SW 1271 (cell line): ENCODE results near the gene UBXN2A.
"Not testable (repeated sequence)": the region's sequence is repeated elsewhere in the genome, so short reads cannot be mapped to it uniquely, and the experiment has no call there.

ENCODE experiments used
- DNase-seq, 2 experiments: peaks; one replicate each; lab custom pipeline; 2025; lab: John Stamatoyannopoulos, UW

Gene UBXN2A

DNA sequence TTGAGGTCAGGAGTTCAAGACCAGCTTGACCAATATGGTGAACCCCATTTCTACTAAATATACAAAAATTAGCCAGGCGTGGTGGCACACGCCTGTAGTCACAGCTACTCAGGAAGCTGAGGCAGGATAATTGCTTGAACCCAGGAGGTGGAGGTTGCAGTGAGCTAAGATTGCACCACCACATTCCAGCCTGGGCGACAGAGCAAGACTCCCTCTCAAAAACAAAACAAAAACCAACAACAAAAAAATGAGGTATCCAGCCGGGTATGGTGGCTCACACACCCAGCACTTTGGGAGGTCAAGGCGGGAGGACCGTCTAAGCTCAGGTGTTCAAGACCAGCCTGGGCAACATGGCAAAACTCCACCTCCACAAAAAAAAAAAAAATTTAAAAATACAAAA, 74.6 kb downstream of the UBXN2A start:
- not testable (repeated sequence) for DNase-seq

DNA sequence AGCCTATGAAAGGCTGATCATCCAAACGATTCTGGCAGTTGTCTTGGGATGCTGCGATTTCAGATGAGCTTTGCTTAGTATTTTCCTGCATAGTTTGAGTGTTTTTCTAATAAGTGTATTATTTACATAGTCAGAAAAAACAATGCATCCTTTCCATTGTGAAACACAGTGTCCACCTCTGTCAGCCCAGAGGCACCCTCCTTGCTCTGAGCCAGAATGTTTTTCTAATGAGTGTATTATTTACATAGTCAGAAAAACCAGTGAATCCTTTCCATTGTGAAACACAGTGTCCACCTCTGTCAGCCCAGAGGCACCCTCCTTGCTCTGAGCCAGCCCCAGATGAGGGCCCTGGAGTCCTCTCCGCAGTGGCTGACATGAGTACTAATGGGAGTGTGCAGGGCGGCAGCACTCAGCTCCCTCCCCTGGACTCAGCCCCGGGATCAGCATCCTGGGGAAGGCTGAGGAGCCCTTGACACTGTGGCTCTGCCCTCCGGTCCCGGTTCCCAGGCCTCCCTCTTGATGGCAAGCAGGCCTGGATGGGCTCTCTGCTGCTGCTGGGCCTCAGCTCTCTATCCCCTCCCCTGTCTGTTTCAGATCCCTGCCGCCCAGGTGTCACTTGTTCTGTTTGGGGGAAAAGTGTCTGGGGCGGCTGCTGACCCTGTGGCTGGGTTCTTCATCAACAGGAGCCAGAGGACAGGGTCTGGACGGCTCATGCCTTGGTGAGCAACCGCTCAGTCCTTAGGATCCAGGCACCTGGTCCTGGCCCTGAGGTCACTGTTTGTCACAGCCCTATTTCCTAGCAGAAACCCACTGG, 75.5 kb downstream of the UBXN2A start:
- DNase-seq, result peak; percentile 86 to 96

DNA sequence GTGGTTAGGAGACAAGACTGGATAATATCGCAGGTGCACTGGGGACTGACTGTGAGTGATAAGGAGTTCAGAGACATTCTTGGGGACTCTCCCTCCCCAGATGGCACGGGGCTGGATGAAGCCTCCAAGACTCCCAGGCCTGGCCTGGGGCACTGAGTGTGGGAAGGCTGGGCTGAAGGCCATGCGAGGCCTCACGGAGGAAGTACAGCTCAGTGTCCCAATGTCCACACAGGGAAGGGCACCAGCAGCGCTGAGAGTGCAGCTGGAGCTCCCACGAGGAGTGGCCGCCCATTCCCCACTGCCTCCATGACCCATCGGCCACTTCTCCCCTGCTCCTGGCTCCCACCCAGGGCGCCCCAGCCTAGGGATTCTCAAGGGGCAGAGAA, 76.1 kb downstream of the UBXN2A start:
- no peak for DNase-seq

DNA sequence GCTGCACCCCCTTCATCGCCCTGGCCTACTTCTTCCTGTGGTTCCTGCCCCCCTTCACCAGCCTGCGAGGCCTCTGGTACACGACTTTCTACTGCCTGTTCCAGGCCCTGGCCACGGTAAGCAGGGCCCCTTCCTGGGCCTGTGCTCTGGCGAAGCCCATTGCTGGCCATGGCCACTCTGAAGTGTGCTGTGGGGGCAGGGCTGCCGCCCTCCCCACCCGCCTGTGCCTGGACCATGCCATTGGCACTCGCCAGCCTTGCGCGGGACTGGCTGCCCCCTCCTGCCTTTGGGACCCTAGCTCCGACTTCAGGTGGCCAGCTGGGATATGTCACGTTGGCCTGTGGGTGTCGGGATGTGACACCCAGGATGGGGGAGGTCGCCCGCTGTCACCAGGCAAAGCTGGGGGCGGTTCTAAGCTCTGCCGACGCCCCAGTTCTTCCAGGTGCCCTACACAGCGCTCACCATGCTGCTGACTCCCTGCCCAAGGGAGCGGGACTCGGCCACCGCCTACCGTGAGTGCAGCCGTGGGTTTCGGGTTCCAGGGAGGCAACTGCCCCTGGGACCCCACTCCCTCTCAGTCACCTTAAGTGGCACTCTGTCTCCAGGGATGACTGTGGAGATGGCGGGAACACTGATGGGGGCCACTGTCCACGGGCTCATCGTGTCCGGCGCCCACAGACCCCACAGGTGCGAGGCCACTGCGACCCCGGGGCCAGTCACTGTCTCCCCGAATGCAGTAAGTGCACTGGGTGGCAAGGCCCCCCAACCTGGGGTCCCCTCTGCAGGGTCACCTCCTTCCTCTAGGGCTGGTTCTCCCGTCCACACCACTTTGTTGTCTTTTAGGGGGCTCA, 76.8 kb downstream of the UBXN2A start:
- DNase-seq, result no peak

DNA sequence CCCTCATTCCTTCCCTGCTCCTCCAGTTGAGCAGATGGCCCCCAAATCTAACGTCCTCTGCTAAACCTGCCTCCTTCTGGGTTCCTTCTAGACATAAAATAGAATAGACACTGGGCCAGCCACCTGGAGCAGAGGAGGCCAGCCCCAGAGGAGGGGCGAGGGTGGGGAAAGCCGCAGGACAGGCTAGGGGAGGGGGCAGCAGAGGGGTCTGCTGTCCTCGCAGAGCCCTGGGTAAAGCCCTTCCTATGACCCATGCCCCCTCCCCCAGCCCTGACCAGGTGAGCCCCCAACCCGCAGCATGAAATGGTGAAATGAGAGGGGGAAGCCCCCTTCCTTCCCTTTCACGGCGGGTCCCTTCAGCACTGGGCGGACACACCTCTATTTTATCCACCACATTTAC, 77.4 kb downstream of the UBXN2A start:
- no peak for DNase-seq

DNA sequence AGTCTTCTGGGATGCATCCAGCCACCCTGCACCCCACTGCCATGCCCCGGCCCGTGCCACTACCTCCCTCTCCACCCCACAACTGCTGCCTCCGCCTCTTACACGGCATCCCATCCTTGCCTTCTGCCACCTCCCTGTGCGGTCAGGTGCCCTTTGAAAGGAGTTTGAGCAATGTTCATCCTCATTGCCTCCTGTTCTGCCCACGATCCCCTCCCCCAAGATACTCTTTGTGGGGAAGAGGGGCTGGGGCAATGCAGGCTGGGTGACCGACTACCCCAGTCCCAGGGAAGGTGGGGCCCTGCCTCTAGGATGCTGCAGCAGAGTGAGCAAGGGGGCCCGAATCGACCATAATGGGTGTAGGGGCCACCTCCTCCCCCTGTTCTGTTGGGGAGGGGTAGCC, 78.0 kb downstream of the UBXN2A start:
- DNase-seq, result no peak

DNA sequence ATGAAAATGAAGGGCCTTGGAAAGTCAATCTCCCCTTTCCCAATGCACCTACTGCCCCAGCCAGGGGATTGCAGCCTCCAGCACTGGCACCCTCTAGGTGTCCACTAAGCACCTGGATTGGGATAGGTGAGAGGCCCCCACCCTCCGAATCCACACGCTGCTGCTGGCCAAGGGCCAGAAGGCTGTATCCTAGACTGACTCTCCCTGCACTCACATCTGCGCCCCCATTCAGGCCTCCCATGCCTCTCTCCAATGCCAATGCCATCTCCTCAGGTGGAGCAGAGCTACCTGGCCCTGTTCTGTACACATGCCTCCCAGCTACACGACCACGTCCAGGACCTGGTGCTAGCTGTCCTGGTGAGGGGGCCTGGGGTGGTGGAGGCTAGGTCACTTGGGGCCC, 79.5 kb downstream of the UBXN2A start:
- DNase-seq, result no peak

DNA sequence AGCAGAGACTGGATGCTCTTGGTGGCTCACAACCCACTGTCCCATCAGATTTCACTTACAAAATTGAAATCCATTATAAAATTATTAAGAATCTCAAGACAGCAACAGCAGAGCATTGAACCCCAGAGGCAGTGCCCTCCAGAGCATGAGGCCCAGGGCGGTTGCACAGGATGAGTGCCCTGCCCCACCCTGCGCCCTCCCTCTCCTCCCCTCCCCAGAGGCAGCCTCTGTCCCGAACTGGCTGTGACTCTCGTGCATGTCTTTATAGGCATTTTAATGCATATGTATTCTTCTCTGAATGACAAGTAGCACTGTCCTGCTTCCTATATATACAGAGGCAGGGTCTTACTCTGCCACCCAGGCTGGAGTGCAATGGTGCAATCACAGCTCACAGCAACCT, 80.0 kb downstream of the UBXN2A start:
- DNase-seq, result no peak

DNA sequence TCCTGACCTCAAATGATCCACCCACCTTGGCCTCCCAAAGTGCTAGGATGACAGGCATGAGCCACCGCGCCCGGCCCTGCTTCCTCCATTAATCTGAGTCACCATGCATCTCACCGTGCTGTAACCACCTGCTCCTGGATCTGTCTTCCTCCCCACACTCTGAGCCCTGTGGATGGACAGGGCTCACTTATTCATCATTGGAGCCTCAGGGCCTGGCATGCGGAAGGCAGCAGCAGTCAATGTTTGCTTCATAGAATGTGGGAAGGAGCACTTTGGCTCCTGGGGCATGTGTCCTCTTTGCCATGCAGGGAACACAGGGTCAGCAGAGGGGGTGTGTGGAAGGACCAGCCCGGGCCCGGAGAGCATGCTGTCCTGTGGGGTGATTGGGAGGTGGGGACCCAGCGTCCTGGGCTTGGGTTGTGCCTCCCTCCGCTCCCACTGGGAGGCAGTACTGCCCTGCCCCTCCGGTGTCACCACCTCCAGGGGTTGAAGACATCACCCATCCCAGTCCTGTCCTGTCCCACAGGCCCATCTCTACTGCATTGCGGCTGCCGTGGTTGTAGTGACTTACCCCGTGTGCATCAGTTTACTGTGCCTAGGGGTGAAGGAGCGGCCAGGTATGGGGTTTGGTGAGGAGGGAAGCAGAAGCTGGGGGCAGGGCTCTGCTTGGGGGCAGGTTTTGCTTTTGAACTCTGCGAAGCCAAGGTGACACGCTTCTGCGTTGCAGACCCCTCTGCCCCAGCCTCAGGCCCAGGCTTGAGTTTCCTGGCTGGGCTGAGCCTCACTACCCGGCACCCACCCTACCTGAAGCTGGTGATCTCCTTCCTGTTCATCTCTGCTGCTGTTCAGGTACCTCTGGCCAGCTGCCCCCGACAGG, 81.1 kb downstream of the UBXN2A start:
- DNase-seq, result no peak

DNA sequence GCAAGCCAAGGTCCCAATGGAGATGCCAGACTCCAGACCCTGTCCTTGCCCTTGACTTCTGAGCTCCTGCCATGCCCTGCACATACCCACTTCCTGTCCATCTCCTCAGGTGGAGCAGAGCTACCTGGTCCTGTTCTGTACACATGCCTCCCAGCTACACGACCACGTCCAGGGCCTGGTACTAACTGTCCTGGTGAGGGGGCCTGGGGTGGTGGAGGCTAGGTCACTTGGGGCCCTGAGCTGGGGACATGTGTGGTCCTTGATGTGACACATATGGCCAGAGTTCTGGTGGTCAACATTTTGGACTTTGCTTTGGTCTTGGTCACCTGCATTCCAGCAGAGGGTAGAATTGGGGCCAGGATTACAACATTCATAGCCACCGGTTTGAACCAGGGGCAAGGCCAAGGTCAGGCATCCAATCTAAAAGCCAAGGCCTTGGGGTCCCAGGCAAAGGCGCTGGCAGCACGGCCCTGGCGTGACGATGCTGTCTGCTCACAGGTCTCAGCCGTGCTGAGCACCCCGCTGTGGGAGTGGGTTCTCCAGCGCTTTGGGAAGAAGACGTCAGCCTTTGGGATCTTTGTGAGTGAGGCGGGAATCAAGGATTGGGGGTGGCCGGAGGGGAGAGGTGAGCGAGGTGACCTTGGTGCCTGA, 82.2 kb downstream of the UBXN2A start:
- no peak for DNase-seq

DNA sequence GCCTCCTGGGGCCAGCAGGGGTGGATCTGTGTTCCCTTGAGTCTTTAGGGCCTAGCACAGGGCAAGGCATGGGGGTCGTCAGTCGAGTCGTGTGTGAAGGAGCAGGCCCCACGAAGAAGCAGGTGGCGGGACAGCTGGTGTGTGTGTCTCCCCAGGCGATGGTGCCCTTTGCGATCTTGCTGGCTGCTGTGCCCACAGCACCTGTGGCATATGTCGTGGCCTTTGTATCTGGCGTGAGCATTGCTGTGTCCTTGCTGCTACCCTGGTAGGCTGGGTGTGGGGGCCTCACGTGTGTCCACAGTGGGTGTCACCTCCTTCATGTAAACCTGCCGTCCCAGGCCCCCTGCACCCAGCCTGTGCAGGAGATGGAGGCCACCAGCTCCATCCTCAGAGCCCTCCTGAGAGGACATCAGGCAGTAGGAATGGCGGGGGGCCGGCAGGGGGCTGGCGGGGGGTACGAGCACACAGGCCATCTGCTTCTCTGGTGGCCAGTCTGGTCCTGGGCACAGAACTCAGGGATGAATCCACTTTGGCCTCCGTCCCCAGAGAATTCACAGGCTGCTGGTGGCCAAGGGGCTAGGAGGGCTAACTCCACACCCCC, 82.8 kb downstream of the UBXN2A start:
- DNase-seq, result no peak

DNA sequence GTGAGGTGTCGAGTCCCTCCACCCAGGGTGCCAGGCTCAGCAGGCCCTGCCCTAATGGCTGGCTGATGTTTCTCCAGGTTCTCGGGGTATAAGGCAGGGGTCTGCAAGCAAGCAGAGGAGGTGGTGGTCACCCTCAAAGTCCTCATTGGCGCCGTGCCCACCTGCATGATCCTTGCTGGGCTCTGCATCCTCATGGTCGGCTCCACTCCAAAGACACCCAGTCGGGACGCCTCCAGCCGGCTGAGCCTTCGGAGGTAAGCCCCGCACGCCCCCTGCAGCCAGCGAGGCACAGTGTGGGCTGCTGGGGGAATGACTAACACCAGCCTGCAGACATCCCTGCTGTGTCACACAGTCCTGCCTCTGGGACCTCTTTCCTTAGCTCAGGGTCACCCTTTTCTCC, 83.8 kb downstream of the UBXN2A start:
- no peak for DNase-seq

DNA sequence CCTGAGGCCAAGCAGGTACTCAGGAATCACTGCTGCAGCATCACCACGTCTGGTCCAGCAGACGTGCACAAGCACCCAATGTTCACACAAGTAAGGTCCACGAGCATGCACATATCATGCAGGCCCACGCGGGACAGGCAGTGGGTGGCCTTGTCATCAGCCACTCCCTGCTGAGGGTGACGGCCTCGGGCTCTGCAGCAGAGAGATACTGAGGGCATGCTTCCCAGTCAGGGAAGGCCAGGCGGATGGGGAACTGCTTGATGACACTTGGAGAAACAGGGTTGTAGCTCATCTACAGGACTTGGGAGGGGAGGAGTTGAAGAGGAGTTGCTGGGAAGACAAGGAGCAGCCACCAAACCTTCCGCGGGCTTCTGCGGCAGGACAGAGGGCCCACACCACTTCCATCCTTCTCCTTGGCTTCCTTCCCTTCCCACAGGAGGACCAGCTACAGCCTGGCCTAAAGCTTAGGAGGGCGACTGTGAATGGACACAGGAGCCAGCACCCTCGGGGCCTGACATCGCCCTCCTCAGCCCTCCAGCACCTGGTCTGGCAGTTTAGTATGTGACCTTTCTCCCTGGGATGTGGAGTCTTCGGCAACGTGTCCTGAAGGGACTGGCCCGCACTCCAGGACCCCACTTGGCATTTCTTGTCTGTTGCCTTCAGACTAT, 84.9 kb downstream of the UBXN2A start:
- no peak for DNase-seq

DNA sequence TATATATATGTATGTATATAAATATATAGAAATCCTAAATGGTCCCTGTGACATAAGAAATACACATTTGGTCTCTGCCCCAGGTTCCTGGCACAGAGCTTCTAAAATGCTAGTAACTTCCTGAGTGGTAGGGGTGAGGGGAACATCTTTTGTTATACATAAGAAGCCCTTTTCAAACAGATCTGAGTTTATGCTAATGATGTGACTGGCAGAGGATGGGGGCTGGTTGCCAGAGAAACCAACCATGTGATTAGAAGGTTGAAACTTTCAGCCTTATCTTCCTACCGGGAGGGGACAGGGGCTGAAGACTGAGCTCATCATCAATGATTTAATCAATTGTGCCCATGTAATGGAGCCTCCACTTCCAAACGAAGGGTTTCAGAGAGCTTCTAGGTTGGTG, 86.0 kb downstream of the UBXN2A start:
- no peak for DNase-seq

DNA sequence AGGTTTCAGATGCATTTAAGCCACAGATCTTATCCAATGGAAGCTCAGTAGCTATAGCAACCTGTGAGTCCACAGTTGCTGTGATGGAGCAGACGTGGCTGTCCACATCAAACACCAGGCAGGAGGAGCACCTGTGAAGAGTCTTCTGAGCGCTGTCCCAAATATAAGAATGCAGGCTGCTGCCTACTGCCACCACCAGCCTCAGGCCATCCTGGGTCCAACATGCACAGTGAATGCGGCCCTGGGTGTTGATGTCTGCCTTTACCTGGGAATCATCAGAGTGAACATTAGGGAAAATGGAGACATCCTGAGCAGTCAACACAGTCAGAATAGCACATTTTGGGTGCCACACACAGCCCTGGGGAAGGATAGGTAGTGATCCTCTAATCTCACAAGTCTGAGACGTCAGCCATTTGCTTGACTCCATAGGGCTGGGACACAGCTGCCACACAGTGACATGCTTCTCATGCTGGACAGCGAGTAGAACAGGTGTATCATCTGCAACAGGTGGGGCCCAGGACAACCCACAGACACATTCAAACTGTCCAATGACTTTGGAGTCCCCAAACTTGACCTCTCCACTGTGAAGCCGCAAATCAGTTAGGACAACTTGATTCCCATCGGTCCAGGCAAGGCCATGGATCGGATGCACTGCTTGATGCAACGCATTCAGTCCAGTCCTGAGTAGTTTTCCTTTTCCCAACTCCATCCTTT, 98.7 kb downstream of the UBXN2A start:
- DNase-seq, result no peak

DNA sequence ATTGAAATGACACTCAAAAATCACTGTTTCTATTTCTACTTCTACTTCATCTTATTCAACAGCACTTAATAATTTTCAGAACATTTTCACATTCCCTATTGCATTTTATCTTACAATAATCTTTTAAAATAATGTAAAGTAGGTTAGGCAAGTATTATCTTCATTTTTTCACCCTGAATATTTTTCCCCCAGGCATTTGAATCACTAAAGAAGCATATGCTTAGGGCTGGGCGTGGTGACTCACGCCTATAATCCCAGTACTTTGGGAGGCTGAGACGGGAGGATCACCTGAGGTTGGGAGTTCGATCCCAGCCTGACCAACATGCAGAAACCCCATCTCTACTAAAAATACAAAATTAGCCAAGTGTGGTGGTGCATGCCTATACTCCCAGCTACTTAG, 100.2 kb downstream of the UBXN2A start:
- DNase-seq, result no peak

DNA sequence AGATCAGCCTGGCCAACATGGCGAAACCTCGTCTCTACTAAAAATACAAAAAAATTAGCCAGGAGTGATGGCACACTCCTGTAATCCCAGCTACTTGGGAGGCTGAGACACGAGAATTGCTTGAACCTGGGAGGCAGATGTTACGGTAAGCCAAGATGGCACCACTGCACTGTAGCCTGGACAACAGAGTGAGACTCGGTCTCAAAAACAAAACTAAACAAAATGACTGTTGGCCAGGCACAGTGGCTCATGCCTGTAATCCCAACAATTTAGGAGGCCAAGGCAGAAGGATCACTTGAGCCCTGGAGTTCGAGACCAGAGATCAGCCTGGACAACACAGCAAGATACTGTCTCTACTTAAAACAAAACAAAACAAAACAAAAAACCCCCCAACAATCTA, 102.9 kb downstream of the UBXN2A start:
- DNase-seq, result not testable (repeated sequence)

DNA sequence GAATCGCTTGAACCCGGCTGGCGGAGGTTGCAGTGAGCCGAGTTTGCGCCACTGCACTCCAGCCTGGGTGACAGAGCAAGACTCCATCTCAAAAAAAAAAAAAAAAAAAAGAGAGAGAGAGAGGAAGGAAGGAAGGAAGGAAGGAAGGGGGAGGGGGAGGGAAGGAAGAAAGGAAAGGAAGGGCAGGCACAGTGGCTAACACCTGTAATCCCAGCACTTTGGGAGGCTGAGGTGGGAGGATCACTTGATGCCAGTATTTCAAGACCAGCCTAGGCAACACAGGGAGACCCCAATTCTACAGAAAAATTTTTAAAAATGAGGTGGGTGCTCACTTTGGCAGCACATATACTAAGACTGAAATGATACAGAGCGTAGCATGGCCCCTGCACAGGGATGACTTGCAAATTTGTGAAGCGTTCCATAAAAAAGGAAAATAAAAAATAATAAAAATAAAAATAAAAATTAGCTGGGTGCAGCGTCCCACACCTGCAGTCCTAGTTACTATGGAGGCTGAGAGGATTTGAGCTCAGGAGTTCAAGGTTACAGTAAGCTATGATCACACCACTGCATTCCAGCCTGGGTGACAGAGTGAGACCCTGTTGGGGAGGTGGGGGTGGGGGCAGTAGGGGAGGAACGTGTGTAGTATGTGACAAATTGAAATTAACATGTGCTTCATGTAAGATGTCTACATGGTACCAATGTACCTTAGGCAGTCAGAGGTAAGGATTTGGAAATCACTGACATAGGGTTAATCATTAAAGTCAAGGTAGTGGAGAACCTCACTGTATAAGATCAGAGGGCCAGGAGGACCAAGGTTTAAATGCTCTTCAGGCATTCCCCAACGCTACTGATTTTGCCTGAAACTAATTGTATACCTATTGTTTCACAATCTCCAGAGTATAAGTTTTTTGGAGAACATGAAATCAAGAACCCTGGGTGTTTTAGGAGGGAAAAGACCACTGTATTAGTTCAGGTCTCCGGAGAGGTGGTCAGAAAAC, 105.5 kb downstream of the UBXN2A start:
- no peak for DNase-seq

DNA sequence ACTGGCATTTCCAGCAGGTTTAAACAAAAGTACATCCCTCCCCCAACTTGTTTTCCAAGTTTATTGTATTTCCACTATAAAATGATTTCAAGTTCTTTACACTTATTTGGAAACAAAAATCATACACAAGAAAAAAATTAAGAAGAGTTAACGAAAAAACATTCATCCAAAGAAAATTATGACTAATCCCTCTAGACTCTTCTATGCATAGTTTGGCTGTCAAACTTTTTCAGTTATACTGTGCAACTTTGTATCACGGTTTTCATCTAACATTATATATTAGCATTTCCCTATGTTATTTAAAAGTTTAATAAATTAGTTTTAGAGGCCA, 106.3 kb downstream of the UBXN2A start:
- no peak for DNase-seq
